Measurements from ENCODE around the gene ALK.

Gene ALK

DNA sequence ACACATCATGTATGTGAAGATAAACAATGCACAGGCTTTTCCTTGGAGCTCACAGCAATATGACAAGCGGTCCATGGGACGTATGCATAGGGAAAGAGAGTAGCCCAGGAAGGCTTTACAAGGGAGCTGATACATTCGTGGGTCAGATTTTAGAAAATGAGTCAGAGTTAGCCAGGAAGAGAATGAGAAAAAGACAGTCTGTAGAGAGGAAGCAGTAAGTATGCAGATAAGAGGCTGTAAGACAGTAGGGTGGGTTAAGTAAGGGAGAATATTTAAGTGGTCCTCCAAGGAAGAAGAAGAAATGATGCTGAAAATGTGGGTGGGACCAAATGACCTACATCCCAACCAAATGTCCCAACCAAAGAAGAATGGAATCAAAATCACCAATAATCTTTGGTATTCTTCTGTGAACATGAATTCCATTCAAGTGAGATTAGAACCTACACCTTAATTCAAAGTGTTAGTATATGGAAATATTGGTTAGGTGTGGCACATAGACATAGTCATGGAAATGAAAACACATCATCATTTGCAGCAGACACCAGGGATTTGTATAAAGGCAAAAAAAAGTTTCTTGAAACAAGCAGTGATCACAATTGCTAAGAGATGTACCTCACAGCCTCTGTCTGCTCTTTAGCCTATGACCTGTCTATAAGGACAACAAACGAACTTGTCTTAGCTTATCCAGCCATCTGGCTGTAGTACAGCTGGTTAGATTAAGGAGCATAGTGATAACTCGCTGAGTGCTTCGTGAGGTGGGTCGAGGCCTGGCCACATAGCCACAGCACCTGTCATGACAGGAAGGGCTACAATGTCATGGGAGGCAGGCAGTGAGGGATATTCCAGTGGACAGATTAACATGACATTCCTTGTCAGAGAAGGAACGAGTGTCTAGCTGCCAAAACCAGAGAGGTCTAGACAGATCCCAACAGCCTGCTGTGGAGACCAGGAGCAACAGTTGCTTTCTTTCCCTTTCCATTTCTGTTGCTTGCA lies 133.6 kb downstream of the ALK start:
- DNase-seq (ENCODE audit: low spot score) = no peak

DNA sequence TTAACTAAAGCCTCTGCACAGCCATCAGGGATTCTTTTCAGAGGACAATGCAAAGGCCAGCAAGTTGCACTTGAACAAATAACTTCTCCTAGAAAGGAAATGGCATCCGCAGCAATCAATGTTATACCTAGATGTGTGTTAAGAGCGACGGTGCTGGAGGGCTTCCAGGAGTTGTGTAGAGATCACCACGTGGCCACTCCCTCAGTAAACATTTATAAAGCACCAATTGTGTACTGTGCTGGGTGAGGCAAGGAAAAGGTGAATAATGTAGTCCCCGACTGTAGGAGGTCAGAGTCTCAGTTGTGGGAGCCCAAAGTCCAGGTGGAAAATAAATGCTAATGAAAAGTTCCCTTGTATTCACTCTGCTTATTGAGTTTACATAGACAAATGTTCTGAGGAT lies 135.0 kb downstream of the ALK start:
- no peak for DNase-seq (ENCODE audit: low spot score)

DNA sequence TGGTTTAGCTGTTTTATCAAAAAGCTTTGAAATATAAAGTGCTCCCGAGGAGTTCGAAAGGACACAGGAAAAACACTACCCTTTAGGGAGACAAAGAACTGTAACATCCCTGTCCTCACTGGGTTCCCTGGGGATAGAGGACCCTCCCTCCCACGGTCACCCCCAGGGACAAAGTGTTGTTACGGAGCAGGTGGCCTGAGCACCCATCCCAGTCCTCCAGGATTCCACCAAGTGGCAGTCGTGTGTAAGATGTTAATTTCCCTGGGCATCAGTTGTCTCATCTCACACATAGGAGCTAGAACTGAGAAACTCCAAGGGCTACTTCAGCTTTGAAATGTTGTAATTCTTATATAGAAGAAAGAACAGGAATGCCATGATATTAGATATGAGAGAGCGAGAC lies 137.7 kb downstream of the ALK start:
- no peak for DNase-seq (ENCODE audit: low spot score)

DNA sequence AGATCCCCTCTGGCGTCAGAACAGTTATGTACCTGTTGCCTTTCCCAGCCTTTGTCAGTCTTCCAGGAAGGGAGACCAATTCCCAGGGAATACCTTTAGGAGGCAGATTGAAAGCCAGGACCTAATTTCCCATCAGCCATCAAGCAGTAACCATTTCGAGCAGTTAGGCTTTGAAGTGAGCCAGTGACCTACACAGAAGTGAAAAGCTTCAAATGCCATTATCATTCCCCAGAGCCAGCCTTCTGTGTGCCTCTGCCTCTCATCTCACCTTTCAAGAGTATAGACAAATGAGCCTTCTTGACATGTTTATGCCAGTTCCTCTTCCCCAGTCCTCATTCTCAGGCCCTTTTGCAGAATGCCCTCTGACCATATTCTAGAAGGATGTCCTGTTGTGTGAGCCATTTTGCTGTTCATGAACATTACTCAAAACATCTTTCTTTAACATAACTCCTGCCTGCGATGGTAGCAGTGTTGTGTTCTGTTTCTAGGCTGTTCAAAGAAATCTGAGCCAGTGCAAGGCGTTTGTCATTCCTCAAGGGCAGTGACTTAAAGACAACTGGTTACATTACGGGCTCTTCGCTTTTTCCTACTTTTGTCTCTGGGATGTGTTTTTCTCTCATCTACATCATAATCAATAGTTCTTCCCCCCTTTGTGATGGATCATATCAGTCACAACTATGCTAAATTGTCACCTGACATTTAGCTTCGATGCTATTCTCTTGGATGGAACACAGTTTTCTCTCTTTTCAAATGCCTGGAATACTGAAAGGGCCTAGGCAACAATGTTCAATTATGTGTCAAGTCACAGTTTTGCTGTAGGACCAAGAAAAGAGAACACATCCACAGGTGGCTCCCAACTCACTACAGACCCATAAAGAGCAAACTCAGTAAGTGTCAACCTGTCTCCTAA lies 138.6 kb downstream of the ALK start:
- DNase-seq (ENCODE audit: low spot score) = no peak

DNA sequence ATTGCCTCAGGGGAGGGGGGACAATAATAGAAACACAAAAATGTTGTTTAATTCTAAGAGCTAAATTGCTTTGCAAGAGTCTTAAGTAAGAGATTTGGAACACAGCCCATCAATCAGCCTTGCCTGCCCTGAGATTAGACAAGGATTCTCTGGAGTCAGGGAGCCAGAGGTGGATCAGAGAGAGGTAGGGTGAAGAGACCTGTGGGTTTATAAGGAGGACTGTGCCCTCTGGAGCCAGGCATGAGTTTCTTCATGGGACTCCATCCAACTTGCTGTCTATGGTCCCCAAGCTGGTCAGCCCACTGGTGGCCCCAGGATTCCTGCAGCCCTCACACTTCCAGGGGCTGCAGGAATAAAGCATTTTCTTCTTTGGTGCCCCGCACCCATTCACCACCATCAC lies 139.3 kb downstream of the ALK start:
- no peak for DNase-seq (ENCODE audit: low spot score)

DNA sequence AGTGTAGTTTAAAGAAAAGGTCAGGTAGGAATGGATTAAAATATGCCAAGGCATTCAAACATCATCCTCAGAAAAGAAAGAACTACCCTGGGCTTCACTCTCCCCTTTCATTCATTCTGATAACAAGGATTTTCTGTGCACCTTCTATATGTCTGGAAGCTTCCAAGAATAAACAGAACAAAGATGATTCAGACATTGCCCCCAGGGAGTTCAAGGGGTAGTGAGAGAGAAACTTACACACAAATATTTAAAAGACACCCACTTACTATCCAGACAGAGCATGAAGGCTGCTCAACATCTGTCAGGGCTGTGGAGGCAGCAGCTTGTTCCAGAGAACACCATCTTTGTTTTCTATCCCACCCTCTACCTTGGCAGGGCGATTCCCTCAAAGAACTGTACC lies 140.5 kb downstream of the ALK start:
- DNase-seq (ENCODE audit: low spot score) = no peak

DNA sequence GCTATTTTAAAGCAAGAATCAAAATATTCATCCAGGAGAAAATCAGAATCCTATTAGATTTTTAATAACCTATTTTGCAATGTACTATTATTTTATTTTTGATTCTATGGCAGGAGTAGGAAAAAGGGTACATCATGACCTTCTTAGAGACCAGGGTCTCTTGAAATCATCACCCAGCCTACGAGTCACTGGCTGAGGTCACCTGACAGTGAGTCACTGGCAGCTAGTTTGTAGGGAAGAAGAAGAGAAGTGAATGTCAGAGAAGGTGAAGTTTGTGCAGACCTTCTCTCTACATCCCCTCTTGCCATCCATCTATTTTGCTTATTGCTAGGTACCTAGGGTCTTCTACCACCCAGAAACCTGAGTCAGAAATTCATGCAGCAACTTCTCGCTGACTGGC lies 144.2 kb downstream of the ALK start:
- DNase-seq (ENCODE audit: low spot score) = peak; percentile 56

DNA sequence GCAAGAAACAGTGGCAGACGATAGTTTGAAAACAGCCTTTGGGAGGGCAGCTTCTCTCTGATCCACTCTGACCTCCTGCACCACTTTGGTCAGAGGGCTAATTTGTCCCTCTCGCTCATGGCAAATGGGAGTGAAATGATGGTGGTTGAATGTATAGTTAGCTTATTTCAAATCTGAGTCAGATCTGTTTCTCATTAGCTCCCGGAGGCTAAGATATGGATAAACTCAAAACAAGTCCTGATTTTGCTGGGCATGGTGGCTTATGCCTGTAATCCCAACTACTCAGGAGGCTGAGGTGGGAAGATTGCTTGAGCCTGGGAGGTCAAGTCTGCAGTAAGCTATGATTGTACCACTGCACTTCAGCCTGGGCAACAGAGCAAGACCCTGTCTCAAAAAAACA lies 145.0 kb downstream of the ALK start:
- DNase-seq (ENCODE audit: low spot score) = no peak

DNA sequence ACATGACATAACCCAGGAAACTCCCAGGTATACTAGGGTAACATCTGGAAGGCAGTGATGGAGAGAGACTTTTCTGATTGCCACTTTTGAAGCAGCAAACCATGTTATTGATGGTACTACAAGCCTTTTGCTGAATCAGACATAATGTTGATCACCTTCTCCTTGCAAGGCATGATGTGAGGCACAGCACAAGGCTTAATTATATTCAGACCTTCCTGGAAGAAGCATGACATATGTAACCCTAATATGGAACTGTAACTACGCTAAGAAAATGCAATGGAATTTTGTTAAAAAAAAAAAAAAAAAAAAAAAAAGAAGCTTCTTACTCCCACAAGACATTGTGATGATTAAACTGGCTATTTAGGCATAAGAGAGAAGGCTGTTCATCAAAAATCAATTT lies 145.4 kb downstream of the ALK start:
- DNase-seq (ENCODE audit: low spot score) = no peak

DNA sequence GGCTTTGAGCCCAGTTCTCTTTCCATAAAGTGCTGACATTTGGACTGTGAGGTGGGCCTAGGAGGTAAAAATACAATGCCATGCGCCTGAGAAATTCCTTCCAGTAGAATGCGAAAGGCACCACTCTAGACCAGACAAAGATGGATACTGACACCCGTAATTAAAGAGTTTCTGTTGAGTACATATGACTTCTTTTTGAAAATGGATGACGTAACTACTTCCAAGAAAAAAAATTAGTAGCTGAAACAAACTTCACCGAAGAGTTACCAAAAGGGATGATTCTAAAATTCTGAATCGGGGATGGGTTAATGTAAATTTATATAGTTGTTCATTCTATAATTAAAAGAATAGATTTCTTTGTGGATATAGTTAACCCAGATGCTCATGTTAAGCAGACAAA lies 146.8 kb downstream of the ALK start:
- no peak for DNase-seq (ENCODE audit: low spot score)

DNA sequence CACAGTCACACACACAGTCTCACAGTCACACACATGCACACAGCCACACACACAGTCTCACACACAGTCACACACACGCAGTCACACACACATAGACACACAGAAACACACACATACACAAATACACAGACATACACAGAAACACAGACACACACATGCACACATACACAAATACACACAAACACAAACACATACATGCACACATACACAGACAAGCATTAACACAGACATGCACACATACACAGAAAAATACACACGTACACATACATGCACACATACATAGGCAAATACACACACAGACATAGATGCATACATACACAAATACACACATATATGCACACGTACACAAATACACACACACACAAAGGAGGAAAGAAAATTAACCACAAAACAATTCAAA lies 150.5 kb downstream of the ALK start:
- no peak for DNase-seq (ENCODE audit: low spot score)

DNA sequence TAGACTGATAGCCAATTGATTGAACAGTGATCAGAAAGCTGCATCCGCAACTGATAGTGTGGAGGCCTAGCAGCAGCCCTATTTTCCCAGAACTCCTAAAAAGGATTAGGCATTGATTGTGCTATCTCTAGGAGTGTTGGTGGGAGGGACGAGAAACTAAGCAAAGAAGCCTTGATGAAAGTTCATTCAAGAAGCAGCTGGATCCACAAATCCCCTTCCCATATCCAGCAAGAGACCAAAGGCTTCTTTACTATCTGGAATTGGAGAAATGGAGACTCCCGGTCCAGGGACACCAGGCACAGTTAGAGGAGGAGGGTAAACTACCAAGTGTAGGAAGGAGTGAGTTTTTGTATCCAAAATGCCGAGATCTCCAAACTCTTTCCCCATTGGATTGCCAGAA lies 151.5 kb downstream of the ALK start:
- DNase-seq (ENCODE audit: low spot score) = no peak

DNA sequence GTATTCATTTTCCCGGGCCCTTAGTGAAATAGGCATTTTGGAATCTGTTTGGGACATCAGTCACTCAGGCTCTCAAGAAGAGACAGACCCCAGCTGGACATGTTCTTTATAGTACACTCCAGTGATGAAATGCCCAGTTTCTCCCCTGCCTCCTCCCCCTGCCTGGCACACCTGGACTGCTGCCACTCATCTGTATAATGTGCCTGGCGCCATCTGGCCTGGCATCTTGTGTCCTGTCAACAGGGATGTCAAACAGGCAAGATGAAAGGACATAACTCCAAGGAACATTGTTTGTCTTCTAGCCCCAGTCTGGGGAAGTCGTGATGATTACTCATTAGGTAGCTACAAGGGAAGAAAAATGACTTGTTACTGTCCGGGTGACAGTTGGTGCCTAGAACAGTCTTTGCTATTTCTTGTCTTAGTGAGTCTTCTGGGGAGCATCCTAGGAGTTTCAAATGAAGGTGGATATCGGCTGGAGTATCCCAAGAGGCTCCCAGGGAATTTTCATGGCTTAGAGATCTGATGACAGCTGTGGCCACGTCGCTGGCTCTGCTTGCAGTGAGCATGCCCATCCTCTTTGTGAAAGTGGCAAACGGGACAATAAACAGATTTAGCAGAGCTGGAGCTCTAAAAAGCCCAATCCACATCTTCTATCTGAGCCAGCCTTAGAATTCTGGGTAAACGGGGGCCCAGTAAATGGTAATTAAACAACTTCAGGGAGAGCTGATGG lies 153.6 kb downstream of the ALK start:
- peak; percentile 15 for DNase-seq (ENCODE audit: low spot score)

DNA sequence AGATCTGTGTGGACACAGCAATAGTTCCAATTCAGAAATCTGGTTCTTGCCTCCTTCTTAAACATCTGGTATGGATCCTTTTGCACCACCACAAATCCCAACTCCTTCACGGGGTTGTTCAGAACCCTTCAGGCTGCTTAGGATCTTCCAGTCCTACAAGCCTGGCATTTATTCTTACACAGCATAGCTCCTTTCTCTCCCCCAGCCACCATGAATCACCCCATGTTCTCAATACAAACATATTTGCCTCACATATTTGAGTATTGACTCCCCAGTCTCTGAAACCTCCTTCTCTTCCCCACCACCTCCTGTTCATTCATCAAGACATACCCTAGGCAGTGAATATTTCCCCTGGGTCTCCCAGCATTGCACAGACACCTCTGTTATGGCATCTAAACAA lies 155.2 kb downstream of the ALK start:
- peak; percentile 56 for DNase-seq (ENCODE audit: low spot score)

DNA sequence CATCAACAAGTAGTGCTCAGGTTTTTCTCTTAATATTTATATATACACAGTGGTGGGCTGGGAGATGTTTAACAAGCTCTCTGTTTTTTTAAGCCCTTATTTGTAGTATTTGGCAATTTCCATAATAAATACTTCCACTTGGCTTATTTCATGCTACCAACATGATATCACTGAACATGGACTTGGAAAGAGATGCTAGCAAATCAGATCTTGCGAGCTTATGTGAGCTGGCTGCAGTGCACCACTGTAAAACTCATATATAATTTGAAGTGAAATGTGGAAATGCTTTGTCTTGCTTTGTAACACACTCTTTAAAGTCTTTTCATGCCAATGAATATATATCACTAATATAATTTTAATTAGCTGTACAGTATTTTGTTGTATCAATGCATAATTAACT lies 155.7 kb downstream of the ALK start:
- DNase-seq (ENCODE audit: low spot score) = no peak

DNA sequence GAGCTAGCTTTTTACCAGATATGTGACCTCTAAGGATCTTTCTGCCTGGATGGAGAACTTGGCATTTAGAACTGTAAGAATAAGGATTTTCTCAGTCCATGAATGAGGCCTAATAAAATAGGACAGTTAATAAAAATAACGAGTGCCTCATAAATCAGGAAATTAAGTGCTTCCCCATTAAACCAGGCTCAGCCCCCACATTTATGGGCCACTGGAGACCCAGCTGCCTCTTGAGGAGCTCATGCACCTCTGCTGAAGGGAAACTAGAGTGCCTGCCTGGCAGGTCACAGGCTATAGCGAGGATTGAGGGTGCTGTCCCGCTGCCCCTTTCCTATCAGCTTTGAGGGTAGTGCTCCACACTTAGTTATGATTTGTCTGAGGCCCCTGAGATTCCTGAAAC lies 158.0 kb downstream of the ALK start:
- DNase-seq (ENCODE audit: low spot score) = no peak

DNA sequence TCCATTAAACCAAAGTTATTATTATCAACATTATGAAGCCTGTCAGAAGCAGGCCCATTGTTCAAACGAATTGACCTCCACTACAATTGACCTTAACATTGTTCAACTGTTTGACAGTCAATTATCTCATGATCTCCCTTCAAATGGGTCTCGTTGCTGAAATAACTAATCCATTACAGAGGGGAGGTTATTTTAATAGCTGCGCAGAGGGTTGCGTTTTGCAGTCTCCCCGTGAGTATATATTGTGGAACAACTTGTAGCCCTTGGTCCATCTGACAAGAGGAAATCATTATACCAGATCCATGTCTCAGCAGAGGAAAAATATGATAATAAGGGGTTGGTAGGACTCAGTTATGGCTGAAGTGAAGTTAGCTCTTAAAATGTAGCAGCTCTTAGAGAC lies 159.1 kb downstream of the ALK start:
- no peak for DNase-seq (ENCODE audit: low spot score)

DNA sequence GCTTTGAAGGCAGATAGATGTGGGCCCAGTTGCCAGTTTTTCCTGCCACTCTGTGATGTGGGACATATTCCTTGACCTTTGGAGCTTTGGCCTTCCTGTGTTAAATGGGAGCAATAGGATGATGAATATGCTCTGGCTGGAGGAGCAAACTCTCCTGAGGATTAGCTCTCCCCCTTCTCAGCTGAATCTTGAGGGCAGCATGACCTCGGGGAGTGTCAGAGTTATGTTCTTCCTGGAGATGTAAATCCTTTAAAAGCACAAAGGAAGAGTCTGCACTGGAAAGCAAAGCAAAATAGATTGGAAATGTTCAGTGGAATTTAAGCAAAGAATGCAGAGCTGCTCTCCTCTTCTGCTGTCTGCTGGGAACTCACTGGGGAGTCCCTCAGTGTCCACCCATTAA lies 160.1 kb downstream of the ALK start:
- DNase-seq (ENCODE audit: low spot score) = no peak

DNA sequence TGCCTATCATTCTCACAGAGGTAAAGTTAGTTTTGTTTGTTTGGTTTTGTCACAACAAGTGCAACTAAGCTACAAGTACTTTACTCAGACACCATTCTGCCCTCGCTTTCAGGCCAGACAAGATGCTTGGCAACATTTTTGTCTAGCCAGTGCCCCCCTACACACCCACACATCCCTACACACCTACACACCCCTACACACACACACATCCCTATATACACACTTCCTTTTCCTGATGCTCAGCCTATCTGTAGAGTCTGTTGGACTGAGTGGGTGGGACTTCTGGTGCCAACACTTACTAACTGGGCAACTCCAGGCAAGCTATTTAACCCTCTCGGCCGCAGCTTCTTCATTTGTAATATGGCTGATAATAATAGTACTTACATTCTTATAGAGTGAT lies 161.4 kb downstream of the ALK start:
- no peak for DNase-seq (ENCODE audit: low spot score)

DNA sequence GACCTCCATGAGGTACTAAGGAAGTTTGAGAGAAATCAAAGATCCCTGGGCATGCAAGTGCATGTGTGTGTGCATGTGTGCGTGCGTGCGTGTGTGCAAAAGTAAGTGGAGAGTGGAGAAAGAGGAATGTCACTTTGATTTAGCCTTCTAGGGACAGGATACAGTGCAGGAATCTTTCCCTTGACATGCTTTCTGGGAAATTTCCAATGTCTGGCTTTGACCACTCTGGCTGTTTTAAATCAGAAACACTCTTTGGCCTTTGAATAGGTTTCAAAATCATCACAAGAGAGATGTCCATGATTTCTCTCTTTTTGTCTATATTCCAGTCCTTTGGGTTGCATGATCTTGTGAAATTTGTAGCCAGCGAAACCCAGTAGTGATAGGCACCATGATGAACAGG lies 162.0 kb downstream of the ALK start:
- DNase-seq (ENCODE audit: low spot score) = no peak

DNA sequence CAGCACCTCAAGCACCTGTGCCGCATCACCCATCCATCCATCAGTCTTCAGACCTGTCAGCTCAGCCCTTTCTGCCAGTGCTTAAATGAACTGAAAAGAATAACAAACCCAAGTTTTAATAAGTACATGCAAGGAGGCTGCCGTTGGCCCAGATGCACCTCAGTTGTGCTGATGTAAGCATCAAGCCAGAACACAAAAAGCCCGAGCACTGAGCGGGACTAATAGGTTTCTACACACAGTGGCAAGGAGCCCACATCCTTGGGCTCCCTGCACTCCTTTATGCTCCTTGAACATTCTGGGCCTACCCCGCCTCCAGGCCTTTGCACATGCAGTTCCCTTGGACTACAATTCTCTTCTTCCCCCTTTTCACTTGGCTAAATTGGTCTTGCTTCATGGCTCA lies 165.6 kb downstream of the ALK start:
- DNase-seq (ENCODE audit: low spot score) = no peak

DNA sequence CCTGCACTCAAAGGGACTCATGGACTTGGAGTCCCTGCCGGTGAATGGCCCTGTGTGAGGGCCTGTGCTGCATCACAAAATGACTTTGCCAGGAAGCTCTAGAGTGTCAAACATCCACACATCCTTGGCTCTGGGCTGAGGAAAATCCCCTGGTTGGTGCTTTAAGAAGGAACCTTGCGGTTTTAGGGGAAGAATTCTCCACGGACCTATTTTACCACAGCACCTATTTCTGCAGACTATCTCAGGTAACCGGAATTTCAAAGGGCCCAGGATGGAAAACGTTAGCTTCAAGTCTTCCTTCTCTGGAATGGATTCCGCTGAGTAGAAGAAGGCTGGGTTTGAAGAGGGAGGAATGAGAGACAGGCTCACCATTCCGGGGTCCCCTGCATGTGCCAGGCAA lies 166.2 kb downstream of the ALK start:
- no peak for DNase-seq (ENCODE audit: low spot score)

Data from kidney tubule cell (primary cell).